ENCODE measurements around the gene STC2. TPM values are rescaled to one million over a fixed set of nuclear protein-coding genes. Genes with fewer than 3 reads are reported as not detected.

STC2 gene
- total RNA-seq, 1 donor from 2014 or later = 2.6 TPM

GRCh38 chr5:173323106-173323798 is 5.0 kb downstream of the STC2 start:
- H3K27me3 Mint-ChIP-seq (ENCODE audit: low read depth) = peaks cover 67% of the 10 kb centered on the region
- no peaks in the 10 kb centered on the region for H3K36me3 Mint-ChIP-seq (ENCODE audit: low read depth)
- H3K4me3 Mint-ChIP-seq = no peak overlapping the region
- TF ChIP-seq CTCF (conservative IDR thresholded peaks at IDR 0.05) = no peak
- H3K27ac Mint-ChIP-seq (ENCODE audit: unreplicated experiment) = no peak overlapping the region
- peaks cover 16% of the 10 kb centered on the region for H3K4me1 Mint-ChIP-seq
- DNase-seq (ENCODE audit: low read depth, low spot score) = no peak
- no peaks in the 10 kb centered on the region for H3K9me3 Mint-ChIP-seq

DNA sequence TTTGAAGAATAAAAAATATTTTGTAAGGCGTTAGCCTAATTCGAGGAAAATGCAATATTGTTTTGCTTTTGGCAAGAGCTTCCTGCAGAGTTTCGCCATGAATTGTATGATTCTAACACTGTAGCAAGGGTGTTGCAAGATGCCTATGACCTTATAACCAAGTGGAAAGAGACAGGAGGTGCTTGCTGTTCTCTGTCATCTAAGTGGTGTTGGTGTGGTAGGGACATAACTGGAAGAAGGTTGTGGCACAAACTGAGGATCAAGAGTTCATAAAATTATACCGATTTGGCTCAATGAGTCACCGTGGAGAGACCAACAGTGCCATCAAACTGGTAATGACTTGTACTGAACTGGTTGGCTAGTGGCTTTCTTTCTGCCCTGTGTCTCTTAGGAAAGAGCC is 6.3 kb downstream of the STC2 start:
- Mint-ChIP-seq H3K4me1 (peaks cover 9% of the 10 kb centered on the region), H3K27ac (ENCODE audit: unreplicated experiment) (no peak overlapping the region), H3K36me3 (ENCODE audit: low read depth) (no peaks in the 10 kb centered on the region), H3K4me3 (no peak overlapping the region), H3K27me3 (ENCODE audit: low read depth) (peaks cover 53% of the 10 kb centered on the region), H3K9me3 (no peaks in the 10 kb centered on the region)
- TF ChIP-seq CTCF (conservative IDR thresholded peaks at IDR 0.05) = no peak
- DNase-seq (ENCODE audit: low read depth, low spot score) = no peak

GRCh38 chr5:173320259-173320658 is 8.0 kb downstream of the STC2 start:
- no peaks in the 10 kb centered on the region for H3K36me3 Mint-ChIP-seq (ENCODE audit: low read depth)
- DNase-seq (ENCODE audit: low read depth, low spot score) = no peak
- no peak overlapping the region for H3K27ac Mint-ChIP-seq (ENCODE audit: unreplicated experiment)

GRCh38 chr5:173319646-173320045 is 8.6 kb downstream of the STC2 start:
- no peak for DNase-seq (ENCODE audit: low read depth, low spot score)
- Mint-ChIP-seq H3K27me3 (ENCODE audit: low read depth) (peaks cover 35% of the 10 kb centered on the region), H3K4me1 (peaks cover 20% of the 10 kb centered on the region), H3K27ac (ENCODE audit: unreplicated experiment) (no peak overlapping the region), H3K9me3 (no peaks in the 10 kb centered on the region), H3K4me3 (no peak overlapping the region), H3K36me3 (ENCODE audit: low read depth) (no peaks in the 10 kb centered on the region)
- no peak for TF ChIP-seq CTCF (conservative IDR thresholded peaks at IDR 0.05)

More at GRCh38 chr5:173320259-173320658, 8.0 kb downstream of the STC2 start:
- Mint-ChIP-seq H3K4me3 (no peak overlapping the region), H3K4me1 (peaks cover 14% of the 10 kb centered on the region), H3K9me3 (no peaks in the 10 kb centered on the region), H3K27me3 (ENCODE audit: low read depth) (peaks cover 41% of the 10 kb centered on the region)
- no peak for TF ChIP-seq CTCF (conservative IDR thresholded peaks at IDR 0.05)

GRCh38 chr5:173318881-173319620 is 9.2 kb downstream of the STC2 start:
- Mint-ChIP-seq H3K9me3 (no peaks in the 10 kb centered on the region), H3K27ac (ENCODE audit: unreplicated experiment) (no peak overlapping the region), H3K4me1 (peaks cover 26% of the 10 kb centered on the region), H3K36me3 (ENCODE audit: low read depth) (no peaks in the 10 kb centered on the region), H3K4me3 (no peak overlapping the region), H3K27me3 (ENCODE audit: low read depth) (peaks cover 29% of the 10 kb centered on the region)
- DNase-seq (ENCODE audit: low read depth, low spot score) = no peak
- TF ChIP-seq CTCF (conservative IDR thresholded peaks at IDR 0.05) = no peak

Measured in neural crest cell (in vitro differentiated cells).